Measurements from ENCODE around the gene LRRC30.

DNA sequence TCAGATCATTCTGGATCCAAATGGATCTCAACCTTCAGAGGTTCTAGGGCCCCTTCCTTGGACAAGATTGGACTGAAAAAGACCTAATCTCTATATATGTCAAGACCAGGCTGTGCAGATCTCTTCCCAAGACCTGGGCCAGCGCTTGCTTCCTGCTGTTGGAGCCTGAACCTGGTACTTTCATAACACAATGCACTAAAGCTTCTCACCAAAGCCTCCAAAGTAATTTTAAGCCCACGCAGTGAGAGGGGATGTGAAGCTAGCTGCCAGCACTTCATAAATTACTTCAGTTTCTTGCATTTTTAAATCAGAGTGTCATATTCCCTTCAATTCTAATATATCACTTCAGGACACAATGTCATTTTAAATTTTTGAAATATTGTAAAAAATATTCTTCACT, 50.7 kb downstream of the LRRC30 start:
- TF ChIP-seq, protein P1, sequence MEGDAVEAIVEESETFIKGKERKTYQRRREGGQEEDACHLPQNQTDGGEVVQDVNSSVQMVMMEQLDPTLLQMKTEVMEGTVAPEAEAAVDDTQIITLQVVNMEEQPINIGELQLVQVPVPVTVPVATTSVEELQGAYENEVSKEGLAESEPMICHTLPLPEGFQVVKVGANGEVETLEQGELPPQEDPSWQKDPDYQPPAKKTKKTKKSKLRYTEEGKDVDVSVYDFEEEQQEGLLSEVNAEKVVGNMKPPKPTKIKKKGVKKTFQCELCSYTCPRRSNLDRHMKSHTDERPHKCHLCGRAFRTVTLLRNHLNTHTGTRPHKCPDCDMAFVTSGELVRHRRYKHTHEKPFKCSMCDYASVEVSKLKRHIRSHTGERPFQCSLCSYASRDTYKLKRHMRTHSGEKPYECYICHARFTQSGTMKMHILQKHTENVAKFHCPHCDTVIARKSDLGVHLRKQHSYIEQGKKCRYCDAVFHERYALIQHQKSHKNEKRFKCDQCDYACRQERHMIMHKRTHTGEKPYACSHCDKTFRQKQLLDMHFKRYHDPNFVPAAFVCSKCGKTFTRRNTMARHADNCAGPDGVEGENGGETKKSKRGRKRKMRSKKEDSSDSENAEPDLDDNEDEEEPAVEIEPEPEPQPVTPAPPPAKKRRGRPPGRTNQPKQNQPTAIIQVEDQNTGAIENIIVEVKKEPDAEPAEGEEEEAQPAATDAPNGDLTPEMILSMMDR (conservative IDR thresholded peaks at IDR 0.05 in 1 of 2, IDR thresholded peaks at IDR 0.05 in 1 of 2; ENCODE audit: low read depth in 1 of 2, low read length in 2 of 2): no peak
- no peak for TF ChIP-seq EZH2 (IDR thresholded peaks at IDR 0.05; ENCODE audit: low read length, missing control alignments)

Data from fibroblast of lung (primary cell).